BLaER1 treated with 17β-estradiol and CSF1 and Interleukin-3, amounts not matched to agents 10 nM and 100 nM (cell line): ENCODE measurements around the gene HMGB2.

ENCODE experiments used
- H3K27ac ChIP-seq, 11 experiments: shearing (Covaris generic); formaldehyde crosslinking; 2 replicates each; pipeline ENCODE4 v1.8.1; 2022
- H3K27me3 ChIP-seq, 11 experiments: shearing (Covaris generic); formaldehyde crosslinking; 2 replicates each; pipeline ENCODE4 v1.8.1; 2022
- H3K36me3 ChIP-seq, 11 experiments: shearing (Covaris generic); formaldehyde crosslinking; 2 replicates each; pipeline ENCODE4 v1.8.1; 2022
- H3K4me1 ChIP-seq, 10 experiments: shearing (Covaris generic); formaldehyde crosslinking; 2 replicates each; pipeline ENCODE4 v1.8.1; 2022
- H3K4me2 ChIP-seq, 11 experiments: shearing (Covaris generic); formaldehyde crosslinking; 2 replicates each; pipeline ENCODE4 v1.8.1; 2022
- H3K4me3 ChIP-seq, 10 experiments: shearing (Covaris generic); formaldehyde crosslinking; 2 replicates each; pipeline ENCODE4 v1.8.1; 2022
- H3K9ac ChIP-seq, 11 experiments: shearing (Covaris generic); formaldehyde crosslinking; 2 replicates each; pipeline ENCODE4 v1.8.1; 2022
- H3K9me3 ChIP-seq, 11 experiments: shearing (Covaris generic); formaldehyde crosslinking; replicated peaks in 1 of 11; 2 replicates each; pipeline ENCODE4 v1.8.1; 2022
- H4K20me1 ChIP-seq, 11 experiments: shearing (Covaris generic); formaldehyde crosslinking; 2 replicates each; pipeline ENCODE4 v1.8.1; 2022
- Cebpa-rat ChIP-seq, 11 experiments: shearing (Covaris generic); IDR thresholded peaks; 2 replicates each; pipeline ENCODE4 v1.8.1; 2022

The HMGB2 gene

GRCh38 chr4:173334085-173334890 is at the start of gene HMGB2:
HMGB2 (minus strand) TSS chr4:173334358; CDS start chr4:173333649, 709 bp downstream.
- peaks cover 0 to 42% (median 21%) of the 10 kb centered on the region in 11 experiments; a peak in 16 of 22 replicates for H4K20me1 ChIP-seq
- H3K9ac ChIP-seq: peak within 1 kb of the TSS; percentile 93 to 100 (median 98)
- H3K4me3 ChIP-seq: peak within 1 kb of the TSS; percentile 72 to 99 (median 92)
- peaks cover 22 to 49% (median 38%) of the 10 kb centered on the region in 10 experiments for H3K4me1 ChIP-seq
- H3K36me3 ChIP-seq: peaks cover 18 to 42% (median 41%) of the 10 kb centered on the region in 11 experiments; a peak in 19 of 22 replicates
- no peak for TF ChIP-seq Cebpa-rat (IDR thresholded peaks at IDR 0.05)
- H3K27ac ChIP-seq: peak within 1 kb of the TSS; percentile 89 to 100 (median 98)
- no peaks in the 10 kb centered on the region for H3K27me3 ChIP-seq
- no peaks in the 10 kb centered on the region for H3K9me3 ChIP-seq
- peak within 1 kb of the TSS; percentile 80 to 97 (median 90) for H3K4me2 ChIP-seq

DNA sequence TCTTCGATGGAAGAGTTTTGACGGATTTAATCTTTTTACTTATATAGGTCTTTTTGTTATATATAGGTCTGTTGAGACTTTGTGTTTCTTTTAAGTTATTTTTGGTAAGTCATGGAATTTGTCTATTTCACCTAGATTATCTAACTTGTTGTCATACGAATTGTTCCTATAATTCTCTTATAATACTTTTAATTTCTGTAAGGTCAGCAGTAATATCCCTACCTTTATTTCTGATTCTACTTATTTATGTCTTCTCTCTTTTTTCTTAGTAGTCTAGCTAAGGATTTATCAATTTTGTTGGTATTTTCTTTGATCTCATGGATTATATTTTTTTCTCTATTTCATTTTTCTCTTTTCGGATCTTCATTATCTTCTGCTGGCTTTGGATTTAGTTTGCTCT is 48.2 kb upstream of the HMGB2 start:
- peaks cover 0 to 15% (median 0%) of the 10 kb centered on the region in 10 experiments; a peak in 4 of 20 replicates for H3K4me1 ChIP-seq
- no peak for TF ChIP-seq Cebpa-rat (IDR thresholded peaks at IDR 0.05)
- H3K36me3 ChIP-seq: peaks cover 5 to 50% (median 25%) of the 10 kb centered on the region in 11 experiments; a peak in 21 of 22 replicates
- no peak overlapping the region for H3K9ac ChIP-seq
- no peak overlapping the region for H3K27ac ChIP-seq
- H4K20me1 ChIP-seq: no peaks in the 10 kb centered on the region; a peak in 1 of 22 replicates
- no peaks in the 10 kb centered on the region for H3K27me3 ChIP-seq
- no peaks in the 10 kb centered on the region for H3K9me3 ChIP-seq
- no peak overlapping the region for H3K4me2 ChIP-seq
- H3K4me3 ChIP-seq: no peak overlapping the region

DNA sequence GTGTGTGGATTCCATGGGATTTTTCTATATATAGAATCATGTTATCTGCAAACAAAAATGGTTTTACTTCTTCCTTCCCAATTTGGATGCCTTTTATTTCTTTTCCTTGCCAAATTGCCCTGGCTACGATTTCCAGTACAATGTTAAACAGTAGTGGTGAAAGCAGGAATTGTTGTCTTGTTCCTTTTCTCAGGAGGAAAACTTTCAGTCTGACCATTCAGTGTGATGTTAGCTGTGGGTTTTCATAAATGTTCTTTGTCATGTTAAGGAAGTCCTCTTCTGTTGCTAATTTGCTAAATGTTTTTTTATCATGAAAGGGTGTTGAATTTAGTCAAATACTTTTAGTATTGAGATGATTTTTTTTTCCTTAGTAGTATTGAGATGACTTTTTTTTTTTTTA is 47.5 kb upstream of the HMGB2 start:
- Histone ChIP-seq H3K36me3 (peaks cover 5 to 50% (median 31%) of the 10 kb centered on the region in 11 experiments; a peak in 21 of 22 replicates), H4K20me1 (peaks cover 0 to under 1% (median 0%) of the 10 kb centered on the region in 11 experiments; a peak in 3 of 22 replicates), H3K4me2 (peak overlapping the region in 2 of 11 experiments; percentile 4 to 39; a peak in 1 of 22 replicates), H3K4me3 (no peak overlapping the region), H3K9ac (no peak overlapping the region), H3K9me3 (no peaks in the 10 kb centered on the region), H3K27me3 (no peaks in the 10 kb centered on the region), H3K4me1 (peaks cover 0 to 15% (median 0%) of the 10 kb centered on the region in 10 experiments; a peak in 4 of 20 replicates), H3K27ac (no peak overlapping the region)
- no peak for TF ChIP-seq Cebpa-rat (IDR thresholded peaks at IDR 0.05)

- H3K36me3 ChIP-seq: peaks cover 10 to 56% (median 37%) of the 10 kb centered on the region in 11 experiments; a peak in 21 of 22 replicates
- H3K4me2 ChIP-seq: peak overlapping the region in 2 of 11 experiments; percentile 4 to 18; a peak in 2 of 22 replicates
- H3K4me1 ChIP-seq: peaks cover 0 to 16% (median 0%) of the 10 kb centered on the region in 10 experiments; a peak in 5 of 20 replicates
- H3K27me3 ChIP-seq: no peaks in the 10 kb centered on the region
- peaks cover 0 to 7% (median 0%) of the 10 kb centered on the region in 11 experiments; a peak in 5 of 22 replicates for H4K20me1 ChIP-seq
- H3K4me3 ChIP-seq: no peak overlapping the region
- H3K9ac ChIP-seq: no peak overlapping the region
- H3K9me3 ChIP-seq: no peaks in the 10 kb centered on the region
- TF ChIP-seq Cebpa-rat (IDR thresholded peaks at IDR 0.05): no peak
- no peak overlapping the region for H3K27ac ChIP-seq
Measured at GRCh38 chr4:173380987-173381386, 46.8 kb upstream of the HMGB2 start.

- H3K9ac ChIP-seq: no peak overlapping the region
- no peak for TF ChIP-seq Cebpa-rat (IDR thresholded peaks at IDR 0.05)
- H3K4me2 ChIP-seq: no peak overlapping the region
- peaks cover 0 to 25% (median 3%) of the 10 kb centered on the region in 10 experiments; a peak in 9 of 20 replicates for H3K4me1 ChIP-seq
- H3K27ac ChIP-seq: no peak overlapping the region
- no peak overlapping the region for H3K4me3 ChIP-seq
- H3K27me3 ChIP-seq: no peaks in the 10 kb centered on the region
- H3K36me3 ChIP-seq: peaks cover 16 to 62% (median 40%) of the 10 kb centered on the region in 11 experiments; a peak in 21 of 22 replicates
- H4K20me1 ChIP-seq: peaks cover 0 to 16% (median 4%) of the 10 kb centered on the region in 11 experiments; a peak in 7 of 22 replicates
- H3K9me3 ChIP-seq: no peaks in the 10 kb centered on the region
Measured at GRCh38 chr4:173379929-173380328, 45.8 kb upstream of the HMGB2 start.

DNA sequence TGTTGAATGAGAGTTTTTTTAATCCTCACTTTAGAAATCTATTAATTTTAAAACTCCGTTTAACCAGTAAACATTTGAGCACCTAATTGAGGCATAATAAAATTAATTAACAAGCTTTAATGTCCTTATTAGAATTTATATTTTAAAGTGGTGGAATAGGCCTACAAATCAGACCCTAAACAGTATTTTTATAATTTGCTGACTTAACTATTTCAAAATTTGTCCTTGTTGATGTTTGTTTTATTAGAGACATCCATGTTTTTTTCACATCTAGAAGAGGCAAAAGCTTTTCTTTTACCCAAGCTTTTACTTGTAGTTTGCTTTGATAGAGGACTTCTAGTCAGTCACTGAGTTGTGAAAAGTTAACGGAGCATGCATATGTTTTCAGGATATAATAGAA is 40.4 kb upstream of the HMGB2 start:
- H3K4me2 ChIP-seq: peak overlapping the region; percentile 46 to 90 (median 78); a peak in 21 of 22 replicates
- H3K4me3 ChIP-seq: peak overlapping the region in 3 of 10 experiments; percentile 2 to 26 (median 18); a peak in 2 of 20 replicates

DNA sequence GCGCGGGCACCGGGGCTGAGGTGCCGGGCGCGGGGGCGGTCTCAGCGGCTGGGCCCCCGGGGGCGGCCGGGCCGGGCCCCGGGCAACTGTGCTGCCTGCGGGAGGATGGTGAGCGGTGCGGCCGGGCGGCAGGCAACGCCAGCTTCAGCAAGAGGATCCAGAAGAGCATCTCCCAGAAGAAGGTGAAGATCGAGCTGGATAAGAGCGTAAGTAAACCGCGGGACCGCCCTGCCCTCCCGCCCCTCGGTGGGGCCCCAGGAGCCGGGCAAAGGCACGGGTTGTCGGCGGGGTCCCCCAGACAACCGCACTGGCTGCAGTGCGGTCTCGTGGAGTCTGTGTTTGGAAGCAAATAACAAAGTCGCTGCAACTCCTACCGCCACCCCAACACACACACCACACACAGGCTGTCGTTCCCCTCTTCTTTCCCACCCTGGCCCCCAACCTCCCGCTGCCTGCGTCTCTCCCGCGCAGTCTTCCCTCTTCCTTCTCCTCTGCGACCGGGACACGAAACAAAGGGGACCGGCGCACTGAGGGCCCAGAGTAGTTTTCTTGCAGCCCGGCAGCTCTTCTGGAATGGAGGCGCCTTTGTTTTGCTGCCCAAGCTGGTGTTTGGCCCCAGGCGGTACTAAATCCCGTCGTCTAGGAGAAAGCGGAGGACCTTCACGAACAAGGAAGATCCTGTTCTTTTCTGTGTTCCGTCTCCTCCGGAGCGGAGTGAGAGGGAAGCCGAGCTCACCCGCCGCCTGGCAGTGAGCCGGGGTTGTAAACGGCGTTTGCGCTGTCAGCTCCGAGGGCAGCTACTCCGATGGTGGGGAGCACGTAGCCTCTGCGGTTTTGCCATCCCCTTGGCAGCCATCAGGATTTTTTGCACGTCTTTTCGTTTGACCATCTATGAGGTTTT is 37.4 kb upstream of the HMGB2 start:
- Histone ChIP-seq H3K36me3 (peaks cover 10 to 32% (median 19%) of the 10 kb centered on the region in 11 experiments; a peak in 18 of 22 replicates), H3K4me3 (peak overlapping the region; percentile 79 to 99 (median 96)), H3K4me1 (peaks cover 24 to 59% (median 48%) of the 10 kb centered on the region in 10 experiments), H3K4me2 (peak overlapping the region; percentile 70 to 91 (median 85)), H3K9ac (peak overlapping the region; percentile 81 to 96 (median 92)), H3K27me3 (no peaks in the 10 kb centered on the region), H4K20me1 (peaks cover 0 to 40% (median 13%) of the 10 kb centered on the region in 11 experiments; a peak in 15 of 22 replicates), H3K9me3 (no peaks in the 10 kb centered on the region), H3K27ac (peak overlapping the region; percentile 46 to 93 (median 89); a peak in 21 of 22 replicates)
- TF ChIP-seq Cebpa-rat (IDR thresholded peaks at IDR 0.05): no peak

More for the DNA sequence above, 40.4 kb upstream of the HMGB2 start:
- H3K4me1 ChIP-seq: peaks cover 5 to 34% (median 21%) of the 10 kb centered on the region in 10 experiments
- H3K9me3 ChIP-seq: no peaks in the 10 kb centered on the region
- TF ChIP-seq Cebpa-rat (IDR thresholded peaks at IDR 0.05): no peak
- peaks cover 16 to 61% (median 39%) of the 10 kb centered on the region in 11 experiments; a peak in 21 of 22 replicates for H3K36me3 ChIP-seq
- peak overlapping the region in 2 of 11 experiments; percentile 5 to 9; a peak in 1 of 22 replicates for H3K27ac ChIP-seq
- peaks cover 0 to 40% (median 13%) of the 10 kb centered on the region in 11 experiments; a peak in 15 of 22 replicates for H4K20me1 ChIP-seq
- no peak overlapping the region; a peak in 1 of 22 replicates for H3K9ac ChIP-seq
- no peaks in the 10 kb centered on the region for H3K27me3 ChIP-seq
